CD4-positive, alpha-beta T cell treated with Interleukin-6 for 4 hours (primary cell): ENCODE results near the gene UBAC2.

Experiments used
- DNase-seq: peaks from one replicate; pipeline ENCODE4 v3.0.0-alpha.2; 2020; ENCODE audit warnings: mixed read lengths

UBAC2 gene

GRCh38 chr13:99297331-99297730 lies 96.7 kb downstream of the UBAC2 start:
- DNase-seq, result no peak

- no peak for DNase-seq
These were observed 97.4 kb downstream of the UBAC2 start for GRCh38 chr13:99298056-99298455.

- no peak for DNase-seq
These were observed 98.7 kb downstream of the UBAC2 start for GRCh38 chr13:99299256-99299919.

- no peak for DNase-seq
These were observed 99.3 kb downstream of the UBAC2 start for GRCh38 chr13:99299920-99300341.

- no peak for DNase-seq
These were observed 100.6 kb downstream of the UBAC2 start for GRCh38 chr13:99301056-99301838.

GRCh38 chr13:99301913-99302636 lies 101.4 kb downstream of the UBAC2 start:
- no peak for DNase-seq

GRCh38 chr13:99302637-99303505 lies 102.2 kb downstream of the UBAC2 start:
- DNase-seq, result no peak

- peak; percentile 78 for DNase-seq
These were observed 103.3 kb downstream of the UBAC2 start for GRCh38 chr13:99303863-99304521.

GRCh38 chr13:99304541-99304940 lies 103.9 kb downstream of the UBAC2 start:
- DNase-seq, result no peak

GRCh38 chr13:99305158-99305557 lies 104.5 kb downstream of the UBAC2 start:
- no peak for DNase-seq

- no peak for DNase-seq
These were observed 104.9 kb downstream of the UBAC2 start for GRCh38 chr13:99305566-99305965.

- DNase-seq, result peak; percentile 50
These were observed 106.6 kb downstream of the UBAC2 start, which contains the start of gene GPR183 for GRCh38 chr13:99307247-99307646. Gene GPR183 (minus strand): TSS chr13:99307399. CDS start chr13:99296145, 11,254 bp downstream.

GRCh38 chr13:99307648-99308339 lies 107.1 kb downstream of the UBAC2 start:
- DNase-seq, result peak; percentile 76

GRCh38 chr13:99308471-99309087 lies 107.9 kb downstream of the UBAC2 start:
- DNase-seq, result no peak

- no peak for DNase-seq
These were observed 109.9 kb downstream of the UBAC2 start for GRCh38 chr13:99310382-99311031.

- DNase-seq, result peak; percentile 36
These were observed 110.5 kb downstream of the UBAC2 start for GRCh38 chr13:99311137-99311536.

- DNase-seq, result no peak
These were observed 111.3 kb downstream of the UBAC2 start for GRCh38 chr13:99311748-99312492.

GRCh38 chr13:99312493-99312883 lies 111.8 kb downstream of the UBAC2 start:
- DNase-seq, result no peak

GRCh38 chr13:99313501-99313900 lies 112.8 kb downstream of the UBAC2 start:
- DNase-seq, result no peak

GRCh38 chr13:99313941-99314340 lies 113.3 kb downstream of the UBAC2 start:
- DNase-seq, result no peak
